HG03558 (cell line): ENCODE data around the gene MPDU1.

Experiments
- ATAC-seq: cut with Tn5 transposase; IDR thresholded peaks from one replicate; pipeline ENCODE4 v1.9.1; 2021; ENCODE audit warnings: moderate number of reproducible peaks; ENCODE audit not compliant: unreplicated experiment; ENCODE audit errors: extremely low read depth

MPDU1 gene

DNA sequence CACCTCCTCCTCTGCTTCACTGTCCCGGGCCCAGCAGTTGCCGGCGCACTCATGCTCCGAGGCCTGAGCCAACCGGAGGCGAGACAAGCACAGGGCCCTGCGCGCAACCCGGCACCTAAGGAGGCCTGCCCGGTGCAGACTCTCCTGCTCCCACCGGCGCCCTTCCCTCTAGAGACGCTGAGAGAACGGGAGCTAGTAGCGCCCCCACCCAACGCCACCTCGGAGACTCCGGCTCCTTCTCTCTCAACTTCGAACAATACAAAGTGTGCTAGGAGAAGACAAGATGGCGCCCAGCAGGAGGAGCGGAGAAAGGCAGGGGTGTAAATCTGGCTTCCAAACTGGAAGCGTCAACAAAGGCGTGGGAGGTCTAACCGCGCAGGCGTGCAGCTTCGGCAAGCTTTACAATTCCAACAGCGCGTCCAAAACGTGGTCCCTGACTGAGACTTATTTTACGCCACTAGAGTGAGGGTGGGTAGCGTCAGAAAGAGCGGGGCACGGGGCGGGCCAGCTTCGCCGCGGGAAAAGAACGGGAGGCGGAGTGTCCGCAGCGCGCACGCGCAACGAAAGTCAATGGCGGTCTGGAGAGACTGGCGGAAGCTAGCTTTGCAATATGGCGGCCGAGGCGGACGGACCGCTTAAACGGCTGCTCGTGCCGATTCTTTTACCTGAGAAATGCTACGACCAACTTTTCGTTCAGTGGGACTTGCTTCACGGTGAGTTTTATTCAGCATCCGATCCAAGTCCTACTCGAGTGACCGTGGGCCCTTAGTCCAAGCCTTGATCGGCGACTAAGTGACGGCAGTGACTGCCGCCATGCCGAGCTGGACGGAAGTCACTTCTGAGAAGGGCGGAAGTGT is at the start of gene MPDU1:
Gene MPDU1, plus strand, starts transcription at position 600 of the 857 bp plus-strand sequence. Its CDS starts 11 bp downstream, at position 611.
- no peak for ATAC-seq

DNA sequence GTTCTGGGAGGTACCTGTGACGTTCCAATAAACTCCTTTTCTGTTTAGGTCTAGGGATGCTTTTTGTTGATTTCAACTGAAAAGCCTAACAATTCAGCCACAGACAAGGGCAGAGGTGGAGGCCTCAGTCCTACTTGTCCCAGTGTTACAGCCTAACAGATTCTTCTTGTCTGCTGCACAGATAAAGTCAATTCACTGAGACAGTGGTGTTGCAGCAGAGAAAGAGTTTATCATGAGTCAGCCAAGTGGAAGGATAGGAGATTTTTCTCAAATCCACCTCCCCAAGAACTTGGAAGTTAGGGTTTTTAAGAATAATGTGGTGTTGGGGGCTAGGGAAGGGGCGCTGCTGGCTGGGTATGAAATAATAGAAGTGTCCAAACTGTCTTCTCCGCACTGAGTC is 45.6 kb upstream of the MPDU1 start:
- no peak for ATAC-seq

DNA sequence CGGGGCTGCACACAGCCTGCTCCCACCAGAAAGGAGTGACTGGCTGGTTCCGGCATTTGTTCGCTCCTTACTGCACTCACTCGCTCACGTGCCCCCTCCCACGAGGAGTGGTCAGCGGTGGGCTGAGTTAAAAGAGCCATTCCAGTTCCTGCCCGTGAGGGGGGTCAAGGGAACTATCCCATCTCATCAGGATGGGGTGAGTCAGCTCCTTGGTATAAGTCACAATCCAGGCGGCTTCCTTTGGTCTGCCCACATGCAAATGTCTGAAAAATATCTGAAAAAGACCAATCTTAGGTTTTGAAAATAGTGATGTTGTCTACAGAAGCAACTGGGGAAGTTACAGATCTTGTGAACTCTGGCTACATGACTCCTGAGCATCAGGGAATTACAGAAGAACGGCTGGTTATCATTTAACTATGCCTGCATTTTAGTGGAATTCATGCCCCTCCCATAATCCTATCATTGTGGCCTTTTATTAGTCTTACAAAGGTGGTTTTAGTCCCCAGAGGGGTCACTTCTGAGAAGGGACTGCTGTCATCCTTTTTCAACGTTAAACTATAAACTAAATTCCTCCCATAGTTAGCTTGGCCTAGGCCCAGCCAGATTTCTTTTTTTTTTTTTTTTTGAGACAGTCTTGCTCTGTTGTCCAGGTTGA is 44.6 kb upstream of the MPDU1 start:
- no peak for ATAC-seq

DNA sequence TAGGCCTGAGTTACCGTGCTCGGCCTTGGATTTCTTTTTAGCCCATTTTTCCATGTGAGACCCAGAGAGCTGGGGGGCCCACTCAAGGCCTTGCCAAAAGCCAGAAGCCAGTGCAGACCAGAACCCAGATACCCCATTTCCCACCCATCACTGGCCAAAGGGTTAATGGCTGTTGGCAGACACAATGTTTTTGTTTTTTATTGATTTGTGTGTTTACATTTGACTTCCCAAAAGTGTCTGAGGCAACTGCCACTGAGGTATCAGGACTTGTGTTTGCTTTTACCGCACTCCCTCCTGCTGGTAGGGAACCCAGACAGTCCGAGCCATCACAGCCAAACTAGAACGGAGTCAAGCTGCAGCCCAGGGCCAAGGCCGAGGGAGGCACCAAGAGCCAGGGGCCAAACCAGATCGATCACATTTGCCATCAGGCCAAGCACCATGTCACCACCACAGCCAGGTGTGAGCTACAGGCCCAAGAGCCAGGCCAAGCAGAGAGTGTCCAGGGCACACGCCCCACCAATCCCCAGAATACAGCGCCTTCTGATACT is 42.5 kb upstream of the MPDU1 start:
- ATAC-seq = no peak

DNA sequence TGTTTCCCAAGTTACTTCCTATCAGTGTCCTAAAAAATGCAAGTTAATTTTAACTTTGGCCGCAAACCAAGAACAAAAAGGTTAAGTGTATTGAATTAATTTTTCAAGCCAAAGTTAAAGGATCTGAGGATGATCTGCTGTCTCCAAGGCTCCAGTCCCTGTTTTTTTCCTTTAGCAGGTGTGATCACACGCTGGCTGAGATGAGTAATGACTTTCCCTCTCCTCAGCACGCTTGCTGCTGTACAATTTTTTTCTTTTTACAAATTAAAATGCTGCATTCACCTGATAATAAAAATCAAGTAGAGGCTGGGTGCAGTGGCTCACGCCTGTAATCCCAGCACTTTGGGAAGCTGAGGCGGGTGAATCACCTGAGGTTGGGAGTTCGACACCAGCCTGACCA is 38.7 kb upstream of the MPDU1 start:
- ATAC-seq = no peak

DNA sequence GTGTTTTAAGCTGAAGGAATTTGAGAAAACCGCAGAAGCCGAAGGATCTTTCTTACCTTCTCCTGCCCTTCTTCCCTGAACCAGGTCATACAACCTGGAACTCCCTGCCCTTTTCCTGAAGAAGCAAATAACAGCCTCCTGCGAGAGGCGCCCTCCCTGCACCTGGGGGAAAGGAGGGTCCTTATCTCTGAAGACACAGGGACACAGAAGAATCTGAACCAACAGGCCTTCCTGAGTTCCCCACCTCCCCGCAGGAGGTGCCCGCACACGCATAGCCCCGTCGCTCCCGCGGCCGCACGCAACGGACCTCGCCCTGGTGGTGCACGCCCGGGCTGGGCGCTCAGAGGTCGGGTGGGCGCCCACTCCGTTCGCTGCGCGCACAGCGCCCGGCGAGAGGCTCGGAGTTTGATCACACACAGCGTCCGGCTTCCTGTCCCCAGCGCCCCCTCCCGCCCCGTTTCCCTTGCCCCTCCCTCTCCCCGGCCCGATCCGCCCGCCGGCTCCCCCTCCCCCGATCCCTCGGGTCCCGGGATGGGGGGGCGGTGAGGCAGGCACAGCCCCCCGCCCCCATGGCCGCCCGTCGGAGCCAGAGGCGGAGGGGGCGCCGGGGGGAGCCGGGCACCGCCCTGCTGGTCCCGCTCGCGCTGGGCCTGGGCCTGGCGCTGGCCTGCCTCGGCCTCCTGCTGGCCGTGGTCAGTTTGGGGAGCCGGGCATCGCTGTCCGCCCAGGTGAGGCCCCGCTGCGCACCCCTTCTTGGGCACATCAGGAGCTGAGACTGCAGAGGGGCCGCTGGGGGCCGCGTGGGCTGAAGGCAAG is 34.9 kb upstream of the MPDU1 start, which contains the start of gene TNFSF12:
Gene TNFSF12, plus strand, starts transcription at position 474 of the 816 bp plus-strand sequence. Its CDS starts 96 bp downstream, at position 570.
- no peak for ATAC-seq

DNA sequence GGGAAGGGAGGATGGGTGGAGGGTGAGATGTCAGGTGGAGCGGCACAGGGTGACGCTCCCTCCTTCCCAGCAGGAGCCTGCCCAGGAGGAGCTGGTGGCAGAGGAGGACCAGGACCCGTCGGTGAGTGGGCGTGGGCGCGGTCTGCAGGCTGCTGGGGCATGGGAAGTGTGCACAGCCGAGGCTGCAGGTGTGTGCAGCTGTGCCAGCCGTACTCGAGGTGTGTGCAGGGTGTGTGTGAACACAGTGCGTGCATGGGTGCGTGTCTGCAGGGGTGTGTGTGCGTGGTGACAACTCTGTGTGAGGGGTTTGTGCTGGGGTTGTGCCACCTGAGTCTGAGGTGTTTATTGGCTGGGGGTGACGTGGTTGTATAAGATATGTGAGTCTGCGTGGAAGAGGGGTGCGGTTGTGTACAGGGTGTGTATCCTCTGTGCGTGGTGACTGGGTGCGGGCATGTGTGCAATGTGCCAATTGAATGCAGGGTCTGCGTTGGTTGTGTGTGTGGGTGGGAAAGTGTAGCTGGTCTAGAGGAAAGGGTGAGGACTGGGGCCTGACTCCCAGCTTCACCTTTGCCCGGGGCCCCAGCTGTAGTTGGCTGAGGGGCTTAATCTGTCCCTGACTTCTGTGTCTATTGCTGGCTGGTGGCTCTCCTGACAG is 34.1 kb upstream of the MPDU1 start:
- no peak for ATAC-seq

DNA sequence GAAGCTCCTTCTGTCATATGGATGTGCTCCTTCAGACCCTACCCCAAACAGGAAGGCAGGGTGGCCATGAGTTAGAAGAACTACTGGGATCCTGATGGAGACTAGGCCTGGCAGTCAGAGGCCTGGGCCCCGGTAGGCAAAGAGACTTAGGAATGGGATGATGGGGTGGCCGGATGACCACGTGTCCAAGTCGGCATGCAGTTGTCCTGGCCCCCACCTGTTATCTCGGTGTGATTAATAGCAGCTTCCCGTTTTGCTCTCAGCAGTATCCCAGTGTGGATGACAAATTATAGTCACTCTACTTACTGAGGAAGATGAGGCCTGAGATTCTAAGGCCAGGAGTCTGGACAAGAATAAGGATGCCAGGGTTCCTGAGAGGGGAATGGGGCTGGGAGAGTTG is 33.3 kb upstream of the MPDU1 start:
- no peak for ATAC-seq

DNA sequence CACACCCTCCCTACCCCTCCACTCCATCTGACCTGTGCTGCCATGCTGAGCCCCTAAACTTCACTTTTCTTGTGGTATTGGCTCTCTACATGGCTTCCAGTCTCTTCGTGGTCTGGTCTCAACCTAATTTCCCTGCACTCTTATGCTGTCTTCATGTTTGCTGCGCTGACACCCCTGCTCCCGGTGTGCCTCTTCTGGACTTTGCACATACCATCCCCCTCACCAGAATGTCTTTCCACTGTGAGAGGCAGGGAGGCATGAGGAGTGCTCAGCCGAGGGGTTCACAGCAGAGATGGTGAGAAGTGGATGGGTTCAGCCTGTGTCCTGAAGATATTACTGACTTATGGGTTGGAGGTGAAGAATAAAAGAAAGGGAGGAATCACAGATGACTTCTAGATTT is 32.3 kb upstream of the MPDU1 start:
- no peak for ATAC-seq

DNA sequence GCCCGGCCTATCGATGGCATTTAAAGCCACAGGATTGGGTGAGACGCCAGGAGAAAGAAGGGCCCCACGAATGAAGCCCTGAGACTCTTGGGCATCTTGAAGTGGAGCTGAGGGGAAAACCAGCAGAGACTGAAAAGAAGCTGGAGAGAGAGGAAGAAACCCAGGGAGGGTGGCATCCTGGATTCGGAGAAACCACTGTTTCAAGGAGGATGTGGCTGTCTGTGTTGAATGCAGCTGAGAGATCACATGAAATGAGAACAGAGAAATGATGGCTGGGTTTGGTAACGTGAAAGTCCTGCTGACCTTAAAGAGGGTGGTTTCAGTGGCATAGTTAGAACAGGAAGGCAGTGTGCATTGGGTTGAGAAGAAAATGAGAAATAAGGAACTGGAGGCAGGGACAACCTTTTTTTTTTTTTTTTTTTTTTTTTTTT is 31.0 kb upstream of the MPDU1 start:
- peak; percentile 48 for ATAC-seq

DNA sequence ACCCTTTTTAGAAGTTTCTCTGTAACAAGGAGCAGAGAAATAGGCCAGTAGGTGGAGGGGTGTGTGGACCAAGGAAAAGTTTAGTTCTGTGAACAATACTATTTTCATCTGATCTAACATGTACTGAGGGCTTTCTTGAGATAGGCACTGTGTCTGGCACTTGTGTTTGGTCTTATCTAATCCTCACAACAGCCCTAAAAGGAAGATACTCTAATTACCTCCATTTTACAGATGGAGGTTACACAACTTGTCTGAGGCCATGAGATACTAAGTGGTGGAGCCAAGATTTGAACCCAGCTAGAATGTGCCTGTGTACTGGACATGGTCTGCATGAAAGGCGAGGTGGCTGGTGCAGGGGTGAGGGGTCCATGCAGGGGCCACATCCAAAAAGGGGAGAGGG is 30.3 kb upstream of the MPDU1 start:
- no peak for ATAC-seq

DNA sequence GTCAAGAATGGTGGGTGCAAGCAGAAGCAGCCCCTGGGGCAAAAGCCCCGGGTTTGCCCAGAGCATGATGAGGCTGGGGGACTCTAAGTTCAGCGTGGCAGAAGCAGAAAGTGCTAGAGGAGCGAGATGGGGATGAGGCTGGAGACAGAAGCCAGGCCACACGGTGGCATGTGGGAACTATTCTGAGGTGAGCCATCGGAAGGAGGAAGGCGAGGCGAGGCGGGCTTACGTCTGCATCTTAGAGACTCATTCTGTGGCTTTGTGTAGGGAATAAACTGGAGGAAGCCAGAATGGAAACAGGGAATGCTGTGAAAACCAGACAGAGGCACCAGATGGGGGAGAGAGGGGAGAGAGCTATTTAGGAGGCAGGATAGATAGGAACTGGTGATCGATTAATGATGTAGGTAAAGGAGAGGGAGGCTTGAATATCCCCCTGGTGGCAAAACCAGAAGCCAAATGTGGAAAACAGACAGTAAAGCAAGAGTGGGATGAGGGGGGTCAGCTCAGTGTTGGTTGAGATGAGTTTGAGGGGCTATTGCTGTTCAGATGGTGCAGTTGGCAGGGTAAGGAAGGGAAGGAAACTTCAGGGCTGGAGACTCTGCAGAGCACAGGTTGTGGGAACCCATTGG is 28.2 kb upstream of the MPDU1 start:
- ATAC-seq = no peak

DNA sequence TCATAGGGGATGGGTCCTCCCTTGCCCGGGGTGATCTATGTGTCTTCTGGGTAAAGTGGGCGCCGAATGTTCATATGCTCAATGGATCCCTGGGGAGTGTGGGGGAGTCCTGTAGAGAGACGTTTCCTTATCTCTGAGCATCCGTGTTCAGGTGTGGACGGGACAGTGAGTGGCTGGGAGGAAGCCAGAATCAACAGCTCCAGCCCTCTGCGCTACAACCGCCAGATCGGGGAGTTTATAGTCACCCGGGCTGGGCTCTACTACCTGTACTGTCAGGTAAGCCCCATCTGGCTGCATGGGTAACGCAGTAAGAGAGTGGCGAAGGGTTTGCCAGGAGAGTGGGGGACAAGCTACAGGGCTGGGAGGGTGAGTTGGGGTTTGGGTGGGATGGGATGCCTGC is 27.0 kb upstream of the MPDU1 start:
- no peak for ATAC-seq

DNA sequence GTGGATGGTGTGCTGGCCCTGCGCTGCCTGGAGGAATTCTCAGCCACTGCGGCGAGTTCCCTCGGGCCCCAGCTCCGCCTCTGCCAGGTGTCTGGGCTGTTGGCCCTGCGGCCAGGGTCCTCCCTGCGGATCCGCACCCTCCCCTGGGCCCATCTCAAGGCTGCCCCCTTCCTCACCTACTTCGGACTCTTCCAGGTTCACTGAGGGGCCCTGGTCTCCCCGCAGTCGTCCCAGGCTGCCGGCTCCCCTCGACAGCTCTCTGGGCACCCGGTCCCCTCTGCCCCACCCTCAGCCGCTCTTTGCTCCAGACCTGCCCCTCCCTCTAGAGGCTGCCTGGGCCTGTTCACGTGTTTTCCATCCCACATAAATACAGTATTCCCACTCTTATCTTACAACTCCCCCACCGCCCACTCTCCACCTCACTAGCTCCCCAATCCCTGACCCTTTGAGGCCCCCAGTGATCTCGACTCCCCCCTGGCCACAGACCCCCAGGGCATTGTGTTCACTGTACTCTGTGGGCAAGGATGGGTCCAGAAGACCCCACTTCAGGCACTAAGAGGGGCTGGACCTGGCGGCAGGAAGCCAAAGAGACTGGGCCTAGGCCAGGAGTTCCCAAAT is 26.4 kb upstream of the MPDU1 start:
- ATAC-seq = no peak

DNA sequence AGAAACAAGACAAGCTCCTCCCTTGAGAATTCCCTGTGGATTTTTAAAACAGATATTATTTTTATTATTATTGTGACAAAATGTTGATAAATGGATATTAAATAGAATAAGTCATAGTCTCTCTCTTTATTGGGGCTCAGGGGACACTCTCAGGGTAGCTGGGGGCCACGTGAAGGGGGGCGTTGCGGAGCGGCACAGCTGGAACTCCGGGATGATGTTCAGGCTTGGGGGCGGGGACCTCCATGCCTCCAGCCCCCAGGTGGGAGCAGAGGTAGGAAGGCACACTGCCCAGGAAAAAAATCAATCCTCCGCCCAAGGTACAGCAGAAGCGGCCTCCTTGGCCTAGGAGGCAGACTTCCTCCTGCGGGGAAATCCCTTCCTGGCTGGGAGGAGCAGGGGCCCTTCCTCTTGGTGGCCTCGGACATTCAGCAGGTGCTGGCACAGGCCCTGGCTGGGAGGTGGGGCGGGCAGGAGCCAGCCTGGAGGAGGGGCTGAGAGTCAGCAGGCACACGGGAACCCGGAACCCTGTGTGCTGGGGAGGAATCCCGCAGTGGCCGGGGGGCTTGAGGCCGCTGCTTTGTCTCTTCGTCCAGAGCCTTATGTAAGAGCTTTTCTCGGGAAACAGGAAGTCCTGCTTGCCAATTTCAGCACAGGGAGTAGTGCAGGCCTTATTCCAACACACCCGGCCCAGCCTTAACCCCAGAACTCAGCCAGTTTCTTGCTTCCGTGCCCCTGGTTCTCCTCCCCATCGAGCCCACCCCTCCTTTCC is 25.7 kb upstream of the MPDU1 start:
- no peak for ATAC-seq

DNA sequence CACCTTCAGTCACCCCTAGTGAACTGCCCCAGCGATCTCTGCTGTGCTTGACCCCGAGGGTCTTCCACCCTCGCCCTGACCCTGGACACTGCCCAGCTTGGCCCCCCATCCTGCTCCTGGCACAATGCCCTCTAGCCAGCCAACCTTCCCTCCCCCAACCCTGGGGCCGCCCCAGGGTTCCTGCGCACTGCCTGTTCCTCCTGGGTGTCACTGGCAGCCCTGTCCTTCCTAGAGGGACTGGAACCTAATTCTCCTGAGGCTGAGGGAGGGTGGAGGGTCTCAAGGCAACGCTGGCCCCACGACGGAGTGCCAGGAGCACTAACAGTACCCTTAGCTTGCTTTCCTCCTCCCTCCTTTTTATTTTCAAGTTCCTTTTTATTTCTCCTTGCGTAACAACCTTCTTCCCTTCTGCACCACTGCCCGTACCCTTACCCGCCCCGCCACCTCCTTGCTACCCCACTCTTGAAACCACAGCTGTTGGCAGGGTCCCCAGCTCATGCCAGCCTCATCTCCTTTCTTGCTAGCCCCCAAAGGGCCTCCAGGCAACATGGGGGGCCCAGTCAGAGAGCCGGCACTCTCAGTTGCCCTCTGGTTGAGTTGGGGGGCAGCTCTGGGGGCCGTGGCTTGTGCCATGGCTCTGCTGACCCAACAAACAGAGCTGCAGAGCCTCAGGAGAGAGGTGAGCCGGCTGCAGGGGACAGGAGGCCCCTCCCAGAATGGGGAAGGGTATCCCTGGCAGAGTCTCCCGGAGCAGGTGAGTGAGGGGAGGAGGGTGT is 24.9 kb upstream of the MPDU1 start, which contains the start of gene TNFSF13:
Gene TNFSF13, plus strand, starts transcription at position 207 of the 776 bp plus-strand sequence. Its CDS starts 290 bp downstream, at position 497.
- ATAC-seq = no peak
